Iris pigment epithelial cell (primary cell): ENCODE measurements around the gene GALNT17.
A peak's percentile ranks its signal among the peaks of the same experiment; 100 is the strongest.
"Not testable (repeated sequence)": the region's sequence is repeated elsewhere in the genome, so short reads cannot be mapped to it uniquely, and the experiment has no call there.

Experiments used
- DNase-seq: peaks from one replicate; pipeline ENCODE4 v3.0.0-alpha.2; 2011; ENCODE audit warnings: low read depth

GALNT17 gene

DNA sequence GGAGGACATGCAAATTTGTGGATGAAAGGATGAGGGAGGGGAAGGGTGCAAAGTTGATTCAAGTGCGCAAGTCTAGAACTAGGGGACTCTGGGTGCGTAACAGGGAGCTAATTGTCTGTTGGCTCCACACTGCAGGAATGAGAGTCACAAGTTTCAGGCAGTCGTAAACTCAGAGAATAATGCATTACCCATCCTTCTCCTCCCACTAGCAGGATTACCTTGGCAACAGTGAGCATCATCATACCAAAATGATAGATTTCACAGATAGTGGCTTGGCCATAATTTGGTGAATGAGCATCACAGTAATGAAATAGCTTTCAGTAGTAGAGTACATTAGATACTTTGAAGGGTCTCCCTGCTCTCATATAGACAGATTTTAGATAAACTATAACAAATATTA is 565.5 kb downstream of the GALNT17 start:
- no peak for DNase-seq

GRCh38 chr7:71705217-71705616 is 573.3 kb downstream of the GALNT17 start:
- DNase-seq: no peak

- DNase-seq: no peak
These were observed 574.1 kb downstream of the GALNT17 start for GRCh38 chr7:71705901-71706596.

DNA sequence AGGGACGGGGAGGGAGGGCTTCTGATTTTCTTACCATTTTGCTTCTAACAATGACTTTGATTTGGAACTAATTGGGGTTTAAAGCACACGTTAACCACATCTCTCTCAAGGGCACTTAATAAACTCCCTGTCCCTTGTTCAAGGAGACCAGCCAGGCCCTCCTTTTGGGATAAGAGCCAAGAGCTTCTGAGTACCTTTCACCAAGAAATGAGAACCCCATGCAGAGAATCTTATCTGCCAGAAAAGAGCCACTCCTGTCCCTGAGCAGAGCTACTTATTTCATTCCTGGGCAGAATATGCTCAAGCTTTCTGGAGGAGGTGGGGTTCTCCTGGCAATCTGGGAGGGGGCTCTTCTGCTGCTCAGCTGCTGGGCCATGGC is 574.6 kb downstream of the GALNT17 start:
- no peak for DNase-seq

DNA sequence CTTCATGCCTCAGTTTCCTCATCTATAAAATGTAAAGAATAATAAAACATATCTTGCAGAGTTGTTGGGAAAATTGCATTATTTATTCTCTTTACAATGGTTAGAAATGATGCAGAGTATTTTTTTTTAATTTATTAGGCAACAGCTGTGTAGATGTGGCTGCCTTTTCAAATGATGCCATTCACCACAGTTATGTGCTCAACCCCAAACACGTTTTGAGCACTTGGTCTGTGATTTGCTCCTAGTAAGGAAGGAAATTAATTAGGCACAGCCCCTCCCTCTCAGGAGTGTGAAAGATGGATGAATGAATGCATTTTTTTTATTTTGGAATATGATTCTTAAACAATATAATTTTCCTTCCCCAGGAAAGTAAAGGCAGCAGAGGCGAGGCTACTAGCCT is 575.1 kb downstream of the GALNT17 start:
- DNase-seq: no peak

DNA sequence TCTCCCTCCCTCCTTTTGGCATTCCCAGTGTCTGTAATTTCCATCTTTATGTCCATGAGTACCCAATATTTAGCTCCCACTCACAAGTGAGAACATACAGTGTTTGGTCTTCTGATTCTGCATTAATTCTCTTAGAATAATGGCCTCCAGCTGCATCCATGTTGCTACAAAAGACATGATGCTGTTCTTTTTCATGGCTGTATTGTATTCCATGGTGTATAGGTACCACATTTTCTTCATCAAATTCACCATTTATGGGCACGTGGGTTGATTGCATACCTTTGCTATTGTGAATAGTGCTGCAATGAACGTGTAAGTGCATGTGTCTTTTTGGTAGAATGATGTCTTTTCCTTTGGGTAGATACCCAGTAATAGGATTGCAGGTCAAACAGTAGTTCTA is 576.8 kb downstream of the GALNT17 start:
- DNase-seq: no peak

- no peak for DNase-seq
These were observed 578.5 kb downstream of the GALNT17 start for GRCh38 chr7:71710442-71710841.

- DNase-seq: no peak
These were observed 580.8 kb downstream of the GALNT17 start for GRCh38 chr7:71712653-71713180.

- no peak for DNase-seq
These were observed 584.7 kb downstream of the GALNT17 start for GRCh38 chr7:71716690-71717089.

GRCh38 chr7:71718563-71718962 is 586.6 kb downstream of the GALNT17 start:
- no peak for DNase-seq

DNA sequence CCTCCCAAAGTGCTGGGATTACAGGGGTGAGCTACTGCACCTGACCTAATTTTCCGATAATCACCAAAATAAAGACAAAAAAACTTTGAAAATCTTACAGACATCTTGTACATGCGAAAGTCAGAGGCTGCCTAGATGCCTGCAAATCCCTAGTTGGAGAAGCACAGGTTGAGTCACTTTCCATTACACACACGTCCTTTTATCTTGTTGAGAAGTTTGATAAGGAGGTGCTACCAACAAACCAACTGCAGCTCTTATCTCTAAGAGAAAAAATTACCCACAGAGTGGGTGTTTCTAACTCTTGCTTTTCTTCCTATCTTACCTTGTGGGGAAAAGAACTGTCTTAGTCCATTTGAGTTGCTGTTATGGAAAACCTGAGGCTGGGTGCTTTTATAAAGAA is 589.8 kb downstream of the GALNT17 start:
- no peak for DNase-seq

GRCh38 chr7:71723859-71724258 is 591.9 kb downstream of the GALNT17 start:
- no peak for DNase-seq

DNA sequence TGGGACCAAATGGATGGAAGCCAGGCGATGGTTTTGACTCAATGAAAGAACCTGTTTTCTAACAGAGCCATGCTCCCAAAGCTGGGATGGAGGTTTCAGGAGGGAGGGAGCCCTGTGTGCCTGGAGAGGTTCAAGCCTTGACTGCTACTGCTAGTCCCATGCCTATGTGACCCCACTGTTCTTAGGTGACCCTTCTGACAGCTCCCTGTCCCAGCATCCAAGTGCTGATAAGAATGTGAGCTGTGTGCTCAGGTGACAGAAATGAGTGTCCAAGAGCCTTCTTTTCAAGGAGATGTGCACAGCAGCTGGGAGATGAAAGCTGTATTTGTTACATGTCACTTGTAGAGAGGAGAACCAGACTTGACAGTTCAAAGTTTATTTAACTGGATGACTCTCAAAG is 595.4 kb downstream of the GALNT17 start:
- no peak for DNase-seq

DNA sequence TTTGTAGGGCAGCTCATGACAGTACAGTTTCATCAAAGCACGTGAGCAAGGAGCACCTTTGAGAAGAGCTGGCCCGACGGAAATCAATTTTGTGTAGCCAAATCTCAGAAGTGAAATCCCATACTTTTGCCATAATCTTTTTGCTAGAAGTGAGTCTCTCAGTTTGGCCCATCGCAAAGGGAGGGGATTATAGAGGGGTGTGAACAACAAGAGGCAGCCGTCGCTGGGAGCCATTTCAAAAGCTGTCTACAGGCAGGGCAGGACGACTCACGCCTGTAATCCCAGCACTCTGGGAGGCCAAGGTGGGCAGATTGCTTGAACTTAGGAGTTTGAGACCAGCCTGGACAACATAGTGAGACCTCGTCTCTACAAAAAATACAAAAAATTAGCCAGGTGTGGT is 599.8 kb downstream of the GALNT17 start:
- no peak for DNase-seq

DNA sequence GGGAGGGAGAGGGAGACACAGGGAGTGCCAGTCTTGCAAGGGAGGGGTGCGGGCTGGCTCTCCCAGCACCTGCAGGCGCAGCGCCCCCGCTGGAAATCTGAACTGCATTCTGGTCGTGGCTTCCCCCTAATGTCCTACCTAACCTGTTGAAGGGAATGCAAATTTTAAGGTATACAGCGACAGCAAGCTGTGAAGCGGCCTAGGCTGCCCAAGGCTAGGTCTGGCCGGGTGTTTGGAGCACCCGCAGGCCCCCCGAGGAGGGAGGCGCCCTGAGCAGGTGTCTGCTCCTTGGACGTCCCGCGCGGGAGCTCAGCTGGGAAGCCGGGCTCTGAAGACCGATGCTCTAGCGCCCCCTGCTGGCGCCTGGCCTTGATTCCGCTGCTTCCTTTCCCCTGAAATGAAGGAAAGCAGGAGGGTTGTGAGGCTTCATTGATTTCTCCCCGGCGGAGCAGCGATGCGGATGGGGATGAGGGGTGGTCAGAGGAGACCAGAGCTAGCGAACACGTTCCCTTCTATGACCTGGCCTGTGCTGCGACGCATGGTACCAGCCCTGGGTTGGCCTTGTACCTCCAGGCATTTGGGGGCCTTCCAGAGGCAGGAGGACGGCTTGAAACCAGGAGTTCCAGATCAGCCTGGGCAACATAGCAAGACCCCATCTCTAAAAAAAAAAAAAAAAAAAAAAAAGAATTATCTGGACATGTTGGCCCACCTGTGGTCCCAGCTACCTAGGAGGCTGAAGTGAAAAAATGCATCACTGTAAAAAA is 601.3 kb downstream of the GALNT17 start:
- DNase-seq: peak; percentile 45

DNA sequence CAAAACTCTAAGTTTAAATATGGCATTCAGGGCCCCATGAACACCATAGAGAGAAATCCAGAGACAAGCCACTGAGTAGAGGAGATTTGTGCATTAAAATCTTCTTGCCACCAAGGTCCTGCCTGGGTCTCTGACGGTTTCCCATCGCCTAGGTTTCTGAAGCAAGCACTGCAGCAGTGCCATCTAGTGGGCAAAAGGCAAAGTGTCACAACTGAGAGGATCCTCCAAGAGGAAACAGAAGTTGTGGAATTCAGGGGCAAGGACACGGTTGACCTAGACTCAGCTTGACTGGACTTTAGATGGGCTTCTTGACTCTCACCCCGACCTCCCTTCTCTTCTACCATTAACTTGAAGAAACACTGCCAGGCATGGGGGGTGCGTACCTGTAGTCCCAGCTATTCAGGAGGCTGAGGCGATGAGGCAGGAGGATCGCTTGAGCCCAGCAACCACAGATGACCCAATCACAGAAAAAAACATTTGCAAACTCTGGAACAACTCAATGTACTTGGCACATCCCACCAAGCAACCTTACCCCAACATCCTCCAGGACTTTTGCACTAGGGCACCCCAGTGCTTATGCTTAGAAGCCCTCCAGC is 604.1 kb downstream of the GALNT17 start:
- DNase-seq: peak; percentile 57

- not testable (repeated sequence) for DNase-seq
These were observed 606.1 kb downstream of the GALNT17 start for GRCh38 chr7:71737931-71738540.

DNA sequence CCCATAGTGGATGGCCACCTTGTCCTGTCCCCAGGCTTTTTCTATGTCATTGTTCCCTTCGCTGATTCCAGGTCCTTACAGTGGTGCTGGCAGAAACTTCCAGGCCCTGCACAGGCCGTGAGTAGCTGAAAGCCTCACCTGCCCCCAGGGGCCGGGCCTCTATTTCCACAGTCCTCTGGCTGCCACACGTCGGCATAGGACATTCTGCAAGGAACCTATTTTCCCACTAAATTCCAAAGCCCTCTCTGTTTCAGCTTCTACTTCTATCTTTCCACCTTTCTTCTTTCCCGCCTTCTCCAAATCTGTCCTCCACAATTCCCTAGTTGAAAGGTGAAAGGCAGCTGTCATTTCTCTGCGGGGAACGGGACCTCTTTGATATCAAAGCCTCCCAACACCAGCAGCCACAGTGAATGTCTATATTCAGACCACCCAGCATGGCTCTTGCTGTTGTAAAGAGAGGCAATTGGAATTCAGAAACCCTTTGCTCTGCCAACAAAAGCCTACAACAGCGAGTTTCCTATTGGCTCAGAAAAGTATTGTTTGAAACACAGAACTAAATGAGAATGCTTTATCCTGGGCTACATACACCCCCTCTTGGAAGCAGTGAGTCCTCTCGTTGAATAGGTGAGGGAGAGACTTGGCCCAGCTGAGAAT is 607.7 kb downstream of the GALNT17 start:
- no peak for DNase-seq

DNA sequence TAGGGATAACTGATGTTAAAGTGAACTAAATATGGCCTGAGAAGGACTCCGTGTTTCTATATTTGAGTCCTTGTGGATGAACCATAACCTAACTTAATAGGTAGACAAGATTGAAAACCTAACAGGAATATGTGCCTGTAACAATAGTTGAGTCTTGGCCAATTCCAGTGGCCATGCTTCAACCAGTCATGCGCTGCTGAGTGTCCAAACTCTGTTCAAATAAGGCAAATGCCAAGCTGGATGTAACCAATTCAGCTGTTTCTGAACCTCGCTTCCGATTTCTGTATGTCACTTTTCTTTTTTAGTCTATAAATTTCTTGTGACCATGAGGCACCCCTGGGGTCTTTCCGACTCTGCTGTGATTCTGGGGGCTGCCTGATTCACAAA is 608.2 kb downstream of the GALNT17 start:
- DNase-seq: no peak

- DNase-seq: no peak
These were observed 614.1 kb downstream of the GALNT17 start for GRCh38 chr7:71746006-71746405.

- no peak for DNase-seq
These were observed 618.3 kb downstream of the GALNT17 start for GRCh38 chr7:71750290-71750689.
